ENCODE data around the gene FN3K.

Gene FN3K

DNA sequence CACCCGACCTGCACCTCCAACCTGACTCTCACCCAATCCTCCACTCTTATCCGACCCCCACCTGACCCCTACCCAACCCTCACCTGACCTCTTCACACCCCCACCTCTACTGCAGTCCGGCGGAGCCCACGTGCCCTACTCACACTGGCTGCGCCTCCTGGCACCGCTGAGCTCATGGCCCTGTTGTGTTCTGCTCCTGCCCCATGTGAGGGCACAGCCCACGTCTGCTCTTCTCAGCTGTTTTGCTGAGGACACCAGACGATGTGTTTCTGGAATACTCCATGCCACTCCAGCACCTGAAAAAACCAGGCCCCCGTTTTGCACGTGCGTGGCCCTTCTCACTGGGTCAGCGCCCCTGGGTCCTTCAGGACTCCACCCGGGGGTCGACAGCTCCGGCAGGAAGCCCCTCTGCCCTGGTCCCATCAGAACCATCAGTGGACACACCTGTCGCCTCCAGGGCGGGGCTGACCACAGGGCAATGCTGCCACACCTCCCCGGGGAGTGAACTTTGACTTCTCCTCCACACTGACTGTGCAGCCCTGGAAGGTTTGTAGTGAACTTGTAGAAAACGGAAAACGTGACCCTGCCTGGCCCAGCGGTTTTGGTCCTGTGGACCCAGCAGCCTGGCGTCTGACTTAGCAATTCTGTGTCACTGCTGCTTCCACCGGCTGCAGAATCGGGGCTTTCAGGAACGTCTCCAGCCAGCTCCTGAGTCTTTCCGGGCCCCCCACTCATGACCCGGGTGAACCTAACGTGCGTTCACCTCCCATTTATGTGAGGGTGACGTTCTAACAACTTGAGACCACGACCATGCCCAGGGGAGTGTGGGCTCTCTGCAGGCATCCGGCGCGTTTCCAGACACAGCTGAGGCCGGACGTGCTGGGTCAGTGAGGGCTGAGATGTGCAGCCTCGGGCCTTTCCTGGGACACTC lies 31.2 kb upstream of the FN3K start:
- no peak for DNase-seq (ENCODE audit: low read depth)
- H3K4me3 ChIP-seq (ENCODE audit: control insufficient read depth, low read depth, low read length) = no peak overlapping the region
- TF ChIP-seq, protein P1, sequence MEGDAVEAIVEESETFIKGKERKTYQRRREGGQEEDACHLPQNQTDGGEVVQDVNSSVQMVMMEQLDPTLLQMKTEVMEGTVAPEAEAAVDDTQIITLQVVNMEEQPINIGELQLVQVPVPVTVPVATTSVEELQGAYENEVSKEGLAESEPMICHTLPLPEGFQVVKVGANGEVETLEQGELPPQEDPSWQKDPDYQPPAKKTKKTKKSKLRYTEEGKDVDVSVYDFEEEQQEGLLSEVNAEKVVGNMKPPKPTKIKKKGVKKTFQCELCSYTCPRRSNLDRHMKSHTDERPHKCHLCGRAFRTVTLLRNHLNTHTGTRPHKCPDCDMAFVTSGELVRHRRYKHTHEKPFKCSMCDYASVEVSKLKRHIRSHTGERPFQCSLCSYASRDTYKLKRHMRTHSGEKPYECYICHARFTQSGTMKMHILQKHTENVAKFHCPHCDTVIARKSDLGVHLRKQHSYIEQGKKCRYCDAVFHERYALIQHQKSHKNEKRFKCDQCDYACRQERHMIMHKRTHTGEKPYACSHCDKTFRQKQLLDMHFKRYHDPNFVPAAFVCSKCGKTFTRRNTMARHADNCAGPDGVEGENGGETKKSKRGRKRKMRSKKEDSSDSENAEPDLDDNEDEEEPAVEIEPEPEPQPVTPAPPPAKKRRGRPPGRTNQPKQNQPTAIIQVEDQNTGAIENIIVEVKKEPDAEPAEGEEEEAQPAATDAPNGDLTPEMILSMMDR (conservative IDR thresholded peaks at IDR 0.05; ENCODE audit: control insufficient read depth, insufficient read depth, low read depth, low read length) = no peak

DNA sequence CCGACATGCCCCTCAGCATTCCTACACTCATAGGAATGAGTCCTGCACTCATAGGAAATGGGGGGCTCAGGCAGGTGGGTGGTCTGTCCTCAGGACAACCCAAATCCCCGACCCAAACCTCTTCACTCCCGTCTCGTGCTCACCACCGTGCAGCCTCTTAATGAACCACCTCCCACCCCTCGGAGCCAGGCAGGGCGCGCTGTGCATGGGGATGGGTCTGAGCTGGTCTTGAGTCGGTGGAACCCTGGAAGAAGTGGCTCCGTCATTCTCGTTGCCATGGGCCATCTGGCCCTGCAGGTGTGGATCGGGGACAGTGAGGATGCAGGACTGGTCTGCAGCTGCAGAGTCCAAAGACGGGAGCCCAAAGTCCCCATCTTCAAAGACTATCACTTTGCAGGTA lies 30.5 kb upstream of the FN3K start:
- H3K4me3 ChIP-seq (ENCODE audit: control insufficient read depth, low read depth, low read length) = no peak overlapping the region
- TF ChIP-seq, protein P1 (conservative IDR thresholded peaks at IDR 0.05; ENCODE audit: control insufficient read depth, insufficient read depth, low read depth, low read length) = no peak
- DNase-seq (ENCODE audit: low read depth) = no peak

DNA sequence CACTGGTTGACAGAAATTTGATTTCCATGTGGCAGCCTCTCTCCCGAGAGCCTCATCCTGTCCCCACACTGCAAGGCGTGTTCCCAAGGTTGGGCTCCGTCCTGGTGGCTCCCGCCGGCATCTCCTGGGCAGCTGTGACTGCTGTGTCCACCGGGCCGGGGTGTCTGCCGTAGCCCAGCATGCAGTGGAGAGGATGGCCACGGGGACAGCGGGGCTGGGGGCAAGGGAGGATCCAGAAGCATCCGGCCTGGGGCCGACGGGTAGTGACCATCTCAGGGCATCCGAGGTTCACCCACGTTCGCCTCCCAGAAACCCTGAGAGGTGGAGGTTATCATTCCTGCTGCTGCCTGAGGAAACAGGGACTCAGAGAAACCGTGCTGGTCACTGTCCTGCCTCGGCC lies 29.7 kb upstream of the FN3K start:
- TF ChIP-seq, protein P1 (conservative IDR thresholded peaks at IDR 0.05; ENCODE audit: control insufficient read depth, insufficient read depth, low read depth, low read length) = no peak
- H3K4me3 ChIP-seq (ENCODE audit: control insufficient read depth, low read depth, low read length) = no peak overlapping the region
- no peak for DNase-seq (ENCODE audit: low read depth)

DNA sequence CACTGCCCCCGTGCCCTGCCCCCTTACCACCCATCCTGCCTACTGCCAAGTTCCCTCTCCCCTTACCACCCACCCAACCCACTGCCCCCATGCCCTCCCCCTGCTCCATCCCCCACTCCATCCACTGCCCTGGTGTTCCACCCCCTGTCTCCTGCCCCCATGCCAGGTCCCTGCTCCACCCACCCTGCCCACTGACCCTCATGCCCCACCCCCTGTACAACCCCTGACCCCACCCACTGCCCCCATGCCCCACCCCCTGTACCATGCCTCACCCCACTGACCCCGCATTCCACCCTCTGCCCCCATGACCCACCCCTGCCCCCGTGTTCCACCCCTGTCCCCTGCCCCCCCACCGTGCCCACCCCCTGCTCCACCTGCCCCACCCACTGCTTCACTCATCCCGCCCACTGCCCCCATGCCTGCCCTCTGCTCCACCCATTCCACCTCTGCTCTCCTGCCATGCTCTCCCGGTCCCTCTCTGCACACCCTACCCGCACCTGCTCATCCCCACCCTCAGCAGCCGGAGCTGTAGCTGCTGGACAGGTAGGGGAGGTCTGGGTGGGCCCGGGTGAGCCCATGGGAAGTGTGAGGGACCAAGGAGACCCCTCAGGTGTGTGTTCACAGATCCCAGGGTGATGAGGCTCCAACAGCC lies 26.3 kb upstream of the FN3K start:
- TF ChIP-seq, protein P1 (conservative IDR thresholded peaks at IDR 0.05; ENCODE audit: control insufficient read depth, insufficient read depth, low read depth, low read length) = no peak
- H3K4me3 ChIP-seq (ENCODE audit: control insufficient read depth, low read depth, low read length) = no peak overlapping the region
- no peak for DNase-seq (ENCODE audit: low read depth)

DNA sequence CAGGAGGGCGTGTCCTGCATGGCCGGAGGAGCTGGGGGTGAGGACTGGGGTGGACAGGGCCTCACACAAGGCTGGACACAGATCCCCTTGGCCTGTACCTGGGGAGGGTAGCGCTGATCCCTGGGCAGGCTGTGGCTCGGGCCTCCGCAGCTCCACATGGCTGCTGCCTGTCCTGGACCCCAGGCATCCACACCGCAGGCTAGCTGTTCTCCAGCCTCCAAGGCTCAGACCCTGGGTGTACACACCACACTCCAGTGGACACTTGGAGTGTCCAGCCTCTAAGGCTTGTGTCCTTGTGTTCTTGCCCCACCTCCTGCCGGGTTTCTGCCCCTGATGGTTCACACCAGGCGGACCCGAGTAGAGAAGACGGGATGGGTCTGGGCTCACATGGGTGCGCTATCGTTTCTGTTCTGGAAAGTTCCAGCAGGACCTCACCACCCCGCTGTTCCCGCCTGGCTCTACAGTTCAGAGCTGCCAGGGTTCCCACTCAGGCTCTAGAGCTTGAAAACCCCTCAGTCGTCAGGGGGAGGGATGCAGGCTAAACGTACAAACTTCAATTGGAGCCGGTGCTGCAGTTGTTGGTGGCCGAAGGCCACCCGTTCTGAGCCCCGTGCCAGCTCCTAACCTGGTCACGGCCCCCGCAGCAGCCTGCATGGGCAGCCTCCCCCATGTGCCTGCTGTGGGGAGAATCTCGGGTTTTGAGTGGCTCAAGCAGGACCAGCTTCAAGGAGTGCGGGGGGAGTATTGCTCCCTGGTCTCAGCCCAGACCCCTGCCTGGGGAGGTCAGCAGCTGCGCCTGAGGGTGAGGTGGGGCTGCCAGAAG lies 25.5 kb upstream of the FN3K start:
- TF ChIP-seq, protein P1 (conservative IDR thresholded peaks at IDR 0.05; ENCODE audit: control insufficient read depth, insufficient read depth, low read depth, low read length) = no peak
- no peak overlapping the region for H3K4me3 ChIP-seq (ENCODE audit: control insufficient read depth, low read depth, low read length)
- no peak for DNase-seq (ENCODE audit: low read depth)

DNA sequence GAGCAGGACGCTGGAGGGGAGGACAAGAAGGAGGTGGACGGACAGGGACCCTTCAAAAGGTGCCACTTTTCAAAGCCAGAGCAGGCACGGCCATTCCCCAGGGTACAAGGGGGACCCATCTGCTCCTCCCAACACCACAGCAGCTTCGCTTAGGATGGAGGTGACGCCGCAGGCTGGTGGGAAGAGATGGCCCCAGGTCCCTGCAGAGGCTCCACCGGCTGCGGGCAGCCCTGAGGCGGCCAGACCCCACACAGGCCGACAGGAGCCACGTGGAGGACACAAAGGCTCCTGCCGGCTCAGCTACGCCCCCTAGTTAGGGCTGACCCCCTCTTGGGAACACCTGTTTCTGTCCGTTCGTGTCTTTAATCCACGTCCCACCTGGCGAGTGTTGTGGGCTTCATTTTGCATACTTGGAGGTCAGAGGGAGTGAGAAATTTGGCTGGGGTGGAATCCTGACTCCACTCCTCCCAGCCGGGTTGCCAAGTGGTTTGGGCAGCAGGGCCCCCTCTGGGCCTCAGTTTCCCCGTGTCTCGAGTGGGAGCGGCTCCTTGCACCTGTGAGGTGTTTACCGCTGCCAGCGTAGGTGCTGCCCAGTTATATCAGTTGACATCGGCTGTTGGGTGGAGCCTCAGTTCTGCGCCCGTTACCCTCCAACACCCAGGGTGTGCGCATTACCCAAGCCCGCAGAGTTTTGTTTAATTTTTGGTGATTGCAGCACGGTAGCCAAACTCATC lies 24.7 kb upstream of the FN3K start:
- no peak overlapping the region for H3K4me3 ChIP-seq (ENCODE audit: control insufficient read depth, low read depth, low read length)
- TF ChIP-seq, protein P1 (conservative IDR thresholded peaks at IDR 0.05; ENCODE audit: control insufficient read depth, insufficient read depth, low read depth, low read length) = no peak
- DNase-seq (ENCODE audit: low read depth) = no peak
